ENCODE data around the gene STRA6. TPM values are rescaled to one million over a fixed set of nuclear protein-coding genes. Genes with fewer than 3 reads are reported as not detected.

Gene STRA6
- total RNA-seq, 2 experiments from 2014 or later = not detected

DNA sequence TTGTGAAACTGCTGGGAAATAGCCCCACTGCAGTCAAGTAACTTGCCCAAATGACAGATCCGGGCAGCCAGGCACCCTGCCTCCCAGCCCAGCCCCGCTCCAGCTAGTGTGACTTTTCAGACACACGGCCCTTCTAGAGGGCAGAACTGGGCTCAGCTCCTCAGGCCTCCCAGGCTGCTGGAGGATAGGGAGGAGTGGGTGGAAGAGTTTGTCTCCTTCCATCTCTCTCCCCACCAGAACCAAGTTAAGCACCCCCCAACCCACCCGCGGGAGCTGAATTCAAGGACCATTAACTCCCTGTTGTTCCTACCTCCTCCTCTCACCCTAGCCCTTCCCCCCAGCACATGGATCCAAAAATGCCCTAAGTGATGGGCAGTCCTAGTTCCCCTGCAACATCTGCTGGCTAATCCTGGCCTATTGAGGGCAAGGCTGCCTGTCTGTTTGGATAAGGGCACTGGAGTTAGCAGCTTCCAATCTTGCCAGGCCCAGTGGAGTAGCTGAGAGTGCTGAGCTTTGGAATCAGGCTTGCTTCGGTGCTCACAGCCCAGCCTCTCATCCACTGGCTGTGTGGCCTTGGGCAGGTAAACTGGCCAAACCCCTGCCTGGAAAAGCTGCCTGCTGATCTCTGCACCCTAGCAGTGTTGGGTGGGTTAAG lies 36.6 kb upstream of the STRA6 start:
- POLR2A ChIA-PET = no interaction called here
- Mint-ChIP-seq H3K27ac (no peak overlapping the region), H3K4me1 (ENCODE audit: low read depth) (no peaks in the 10 kb centered on the region), H3K27me3 (ENCODE audit: low read depth) (peaks cover 2% of the 10 kb centered on the region), H3K4me3 (no peak overlapping the region), H3K36me3 (ENCODE audit: low read depth) (no peaks in the 10 kb centered on the region), H3K9me3 (ENCODE audit: insufficient read depth) (no peaks in the 10 kb centered on the region)
- no peak for ATAC-seq
- no peak for DNase-seq
- CTCF ChIA-PET = no interaction called here

DNA sequence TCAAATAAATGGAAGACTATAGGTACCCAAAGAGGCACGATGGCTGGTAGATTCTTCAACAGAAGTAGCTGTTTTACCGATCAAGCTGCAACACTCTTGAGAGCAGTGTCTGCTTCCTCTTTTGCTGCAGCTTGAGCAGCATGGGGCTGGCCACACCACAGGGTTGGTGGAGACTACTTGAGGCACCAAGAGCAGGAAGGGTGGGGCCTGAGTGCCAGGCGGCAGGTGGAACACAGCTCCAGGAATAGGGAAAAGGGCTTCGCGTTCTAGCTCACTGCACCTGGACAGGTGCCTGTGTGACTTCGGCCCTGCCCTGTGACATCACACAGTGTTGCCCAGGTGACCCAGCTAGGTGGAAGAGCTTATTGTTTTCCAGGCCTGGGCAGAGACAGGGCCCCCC lies 33.4 kb upstream of the STRA6 start, which contains the start of gene CCDC33:
TSS of gene CCDC33 (plus strand) at position 365 of the 400 bp plus-strand sequence. CDS start 394 bp downstream, outside the sequence.
- Mint-ChIP-seq H3K4me3 (no peak within 1 kb of the TSS), H3K9me3 (ENCODE audit: insufficient read depth) (no peaks in the 10 kb centered on the region), H3K27ac (no peak within 1 kb of the TSS), H3K4me1 (ENCODE audit: low read depth) (no peaks in the 10 kb centered on the region), H3K36me3 (ENCODE audit: low read depth) (no peaks in the 10 kb centered on the region), H3K27me3 (ENCODE audit: low read depth) (peaks cover 2% of the 10 kb centered on the region)
- DNase-seq (no peak), ATAC-seq (no peak)
- ChIA-PET CTCF (no interaction called here), POLR2A (no interaction called here)

DNA sequence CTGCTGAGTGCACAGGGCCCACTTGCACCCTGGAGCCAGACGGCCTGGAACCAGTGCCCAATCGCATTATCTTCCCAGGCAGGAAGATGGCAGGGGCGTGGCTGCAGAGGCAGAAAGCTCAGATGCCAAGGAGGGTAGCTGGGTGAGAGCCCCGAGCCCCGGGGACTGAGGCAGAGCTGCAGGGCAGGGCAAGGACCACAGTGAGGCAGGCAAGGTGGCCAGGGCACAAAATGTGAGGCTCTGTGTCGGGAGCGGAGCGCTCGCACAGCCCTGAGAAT lies 31.9 kb upstream of the STRA6 start:
- no peak for DNase-seq
- H3K9me3 Mint-ChIP-seq (ENCODE audit: insufficient read depth) = no peaks in the 10 kb centered on the region
- H3K4me1 Mint-ChIP-seq (ENCODE audit: low read depth) = no peaks in the 10 kb centered on the region
- CTCF ChIA-PET = interaction anchor here (0.8 kb wide), 1 partner anchor 88 kb away, joined by 3 read pairs; no protein-coding TSS in a partner anchor
- POLR2A ChIA-PET = no interaction called here
- H3K27ac Mint-ChIP-seq = no peak overlapping the region
- no peaks in the 10 kb centered on the region for H3K36me3 Mint-ChIP-seq (ENCODE audit: low read depth)
- peaks cover 2% of the 10 kb centered on the region for H3K27me3 Mint-ChIP-seq (ENCODE audit: low read depth)
- no peak overlapping the region for H3K4me3 Mint-ChIP-seq
- ATAC-seq = no peak

GRCh38 chr15:74233851-74234597 lies 31.4 kb upstream of the STRA6 start:
- Mint-ChIP-seq H3K4me3 (no peak overlapping the region), H3K36me3 (ENCODE audit: low read depth) (no peaks in the 10 kb centered on the region), H3K4me1 (ENCODE audit: low read depth) (no peaks in the 10 kb centered on the region), H3K27me3 (ENCODE audit: low read depth) (peaks cover 2% of the 10 kb centered on the region), H3K27ac (no peak overlapping the region), H3K9me3 (ENCODE audit: insufficient read depth) (no peaks in the 10 kb centered on the region)
- ChIA-PET POLR2A (no interaction called here), CTCF (interaction anchor here (0.8 to 0.9 kb wide), 2 partner anchors 8 to 88 kb away, joined by 3 read pairs; no protein-coding TSS in a partner anchor)
- ATAC-seq (no peak), DNase-seq (no peak)

DNA sequence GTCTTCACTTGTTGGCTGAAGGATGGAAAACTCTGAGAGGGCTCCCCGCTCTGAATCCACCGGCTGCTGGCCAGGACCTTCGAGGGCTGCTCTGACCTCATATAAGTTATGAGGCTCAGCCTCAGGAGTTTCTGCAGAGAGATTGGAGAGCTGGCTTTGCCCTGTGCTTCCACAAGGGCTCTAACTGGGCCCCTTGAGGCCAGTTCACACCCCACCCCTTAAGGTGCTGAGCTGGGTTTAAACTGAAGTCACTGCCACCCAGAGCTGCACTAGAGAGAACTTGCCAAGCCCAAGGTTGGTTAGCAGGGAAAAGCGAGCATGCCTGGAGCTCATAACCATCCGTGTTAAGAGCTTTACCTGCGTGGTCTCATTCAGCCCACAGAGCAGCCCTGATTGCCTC lies 30.8 kb upstream of the STRA6 start:
- ChIA-PET CTCF (interaction anchor here (0.9 kb wide), 1 partner anchor 9 kb away, joined by 3 read pairs; no protein-coding TSS in a partner anchor), POLR2A (no interaction called here)
- DNase-seq = no peak
- ATAC-seq = no peak
- Mint-ChIP-seq H3K36me3 (ENCODE audit: low read depth) (no peaks in the 10 kb centered on the region), H3K4me1 (ENCODE audit: low read depth) (no peaks in the 10 kb centered on the region), H3K27ac (no peak overlapping the region), H3K27me3 (ENCODE audit: low read depth) (peaks cover 2% of the 10 kb centered on the region), H3K4me3 (no peak overlapping the region), H3K9me3 (ENCODE audit: insufficient read depth) (no peaks in the 10 kb centered on the region)

DNA sequence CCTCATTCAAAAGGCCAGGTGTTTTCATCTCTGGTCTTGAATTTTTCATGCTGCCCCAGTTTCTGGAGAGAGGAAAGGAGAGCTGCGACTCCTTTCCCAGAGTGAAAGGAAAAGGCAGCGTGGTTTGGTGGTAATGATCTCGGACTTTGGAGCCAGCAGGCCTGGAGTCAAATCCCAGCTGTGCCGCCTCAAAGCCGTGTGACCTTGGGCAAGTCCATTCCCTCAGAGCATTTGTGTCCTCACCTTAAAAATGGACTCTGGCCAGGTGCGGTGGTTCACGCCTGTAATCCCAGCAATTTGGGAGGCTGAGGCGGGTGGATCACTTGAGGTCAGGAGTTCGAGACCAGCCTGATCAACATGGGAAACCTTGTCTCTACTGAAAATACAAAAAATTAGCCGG lies 28.9 kb upstream of the STRA6 start:
- H3K27ac Mint-ChIP-seq = no peak overlapping the region
- no peak overlapping the region for H3K4me3 Mint-ChIP-seq
- H3K9me3 Mint-ChIP-seq (ENCODE audit: insufficient read depth) = no peaks in the 10 kb centered on the region
- ATAC-seq (no peak), DNase-seq (no peak)
- ChIA-PET CTCF (no interaction called here), POLR2A (interaction anchor here (0.6 kb wide), 1 partner anchor 63 kb away, joined by 3 read pairs; no protein-coding TSS in a partner anchor)
- no peaks in the 10 kb centered on the region for H3K4me1 Mint-ChIP-seq (ENCODE audit: low read depth)
- H3K36me3 Mint-ChIP-seq (ENCODE audit: low read depth) = no peaks in the 10 kb centered on the region
- peaks cover 6% of the 10 kb centered on the region for H3K27me3 Mint-ChIP-seq (ENCODE audit: low read depth)

GRCh38 chr15:74229686-74230085 lies 27.1 kb upstream of the STRA6 start:
- Mint-ChIP-seq H3K36me3 (ENCODE audit: low read depth) (no peaks in the 10 kb centered on the region), H3K4me3 (no peak overlapping the region), H3K27ac (no peak overlapping the region), H3K27me3 (ENCODE audit: low read depth) (peaks cover 5% of the 10 kb centered on the region), H3K9me3 (ENCODE audit: insufficient read depth) (no peaks in the 10 kb centered on the region), H3K4me1 (ENCODE audit: low read depth) (no peaks in the 10 kb centered on the region)
- no peak for ATAC-seq
- POLR2A ChIA-PET = no interaction called here
- DNase-seq = no peak
- CTCF ChIA-PET = no interaction called here

DNA sequence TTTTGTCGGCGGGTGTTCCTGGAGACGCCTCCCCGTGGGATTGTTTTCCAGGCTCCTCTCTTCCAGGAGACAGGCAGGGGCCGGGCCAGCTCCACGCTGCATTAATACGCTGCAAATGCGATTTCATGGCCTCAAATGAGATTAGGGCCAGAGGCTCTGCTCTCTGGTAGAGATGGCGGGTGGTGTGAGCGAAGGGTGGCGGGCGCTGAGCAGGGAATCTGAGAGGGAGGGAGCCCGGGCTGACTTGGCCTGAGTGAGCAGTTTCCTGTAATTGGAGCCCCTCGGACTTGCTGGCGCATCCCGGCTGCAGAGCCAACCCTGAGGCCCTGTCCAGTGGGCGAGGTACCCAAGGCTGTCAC lies 26.1 kb upstream of the STRA6 start:
- CTCF ChIA-PET = no interaction called here
- H3K9me3 Mint-ChIP-seq (ENCODE audit: insufficient read depth) = no peaks in the 10 kb centered on the region
- no peak for DNase-seq
- POLR2A ChIA-PET = no interaction called here
- H3K27ac Mint-ChIP-seq = no peak overlapping the region
- H3K4me3 Mint-ChIP-seq = no peak overlapping the region
- H3K27me3 Mint-ChIP-seq (ENCODE audit: low read depth) = peaks cover 12% of the 10 kb centered on the region
- ATAC-seq = no peak
- no peaks in the 10 kb centered on the region for H3K4me1 Mint-ChIP-seq (ENCODE audit: low read depth)
- no peaks in the 10 kb centered on the region for H3K36me3 Mint-ChIP-seq (ENCODE audit: low read depth)

DNA sequence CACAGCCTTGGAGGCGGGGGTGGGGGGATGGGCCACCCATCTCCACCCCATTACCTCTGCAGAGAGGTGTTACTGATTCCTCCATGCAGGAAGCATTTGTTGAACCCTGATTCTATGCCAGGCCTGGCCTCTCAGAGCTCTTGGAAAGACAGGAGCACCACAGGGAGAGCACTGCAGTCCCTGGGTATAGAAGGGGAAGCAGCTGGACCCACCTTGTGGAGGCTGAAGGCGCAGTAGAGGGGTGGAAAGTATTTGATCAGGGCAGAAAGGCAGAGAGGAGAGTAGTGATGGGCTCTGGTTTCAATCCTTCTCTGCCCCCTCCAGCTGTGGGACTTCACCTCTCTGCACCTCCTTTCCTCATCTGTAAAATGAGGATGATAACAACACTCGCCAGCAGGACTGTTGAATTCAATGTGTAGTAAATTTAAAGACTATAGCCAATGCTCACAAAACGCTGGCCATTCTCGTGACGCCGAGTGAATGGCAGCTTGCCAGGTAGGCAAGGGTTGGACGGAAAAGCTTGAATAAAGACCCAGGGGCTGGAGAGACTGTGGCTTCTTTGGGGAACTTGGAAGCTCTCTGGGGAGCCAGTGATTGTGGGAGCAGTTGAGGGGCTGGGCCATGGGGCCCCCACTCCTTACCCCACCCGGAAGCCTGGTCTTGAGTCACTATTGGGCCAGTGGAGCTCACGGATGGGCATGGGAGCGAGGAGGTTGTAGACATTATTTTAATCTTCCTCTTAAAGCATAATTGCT lies 25.6 kb upstream of the STRA6 start:
- Mint-ChIP-seq H3K4me1 (ENCODE audit: low read depth) (no peaks in the 10 kb centered on the region), H3K4me3 (no peak overlapping the region)

DNA sequence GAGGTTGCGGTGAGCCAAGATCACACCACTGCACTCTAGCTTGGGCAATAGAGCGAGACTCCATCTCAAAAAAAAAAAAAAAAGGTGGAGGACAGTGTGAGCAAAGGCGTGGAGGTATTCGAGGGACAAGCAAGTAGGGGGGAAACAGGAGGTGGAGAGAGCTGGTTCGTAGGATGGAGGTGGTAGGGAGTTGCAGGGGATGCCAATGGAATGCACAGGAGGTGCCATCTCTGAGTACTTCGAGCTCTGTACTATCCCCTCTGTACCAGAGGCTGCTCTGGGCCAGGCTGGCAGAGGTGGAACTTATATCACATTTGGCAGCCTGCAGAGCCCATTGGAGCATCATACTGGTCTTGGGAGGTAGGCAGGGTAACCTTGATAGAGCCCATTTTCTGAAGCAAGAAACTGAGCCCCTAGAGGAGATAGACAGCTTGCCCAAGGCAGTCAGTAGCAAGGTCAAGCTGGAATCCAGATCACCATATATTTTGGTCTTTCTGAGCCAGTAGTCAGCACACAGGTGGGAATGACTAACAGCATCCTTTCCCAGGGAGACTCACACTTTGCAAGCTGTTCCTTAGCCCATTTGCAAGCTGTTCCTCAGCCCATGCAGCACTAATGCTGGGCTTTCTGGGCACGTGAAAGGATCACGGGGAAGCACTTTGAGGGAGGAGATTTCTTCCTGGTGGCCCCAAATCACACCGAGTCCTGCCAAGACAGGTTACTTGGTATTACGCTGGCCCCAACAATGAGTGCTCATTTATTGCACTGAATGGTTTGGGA lies 24.4 kb upstream of the STRA6 start:
- Mint-ChIP-seq H3K9me3 (ENCODE audit: insufficient read depth) (no peaks in the 10 kb centered on the region), H3K27me3 (ENCODE audit: low read depth) (peaks cover 23% of the 10 kb centered on the region), H3K4me1 (ENCODE audit: low read depth) (no peaks in the 10 kb centered on the region), H3K36me3 (ENCODE audit: low read depth) (no peaks in the 10 kb centered on the region), H3K4me3 (no peak overlapping the region), H3K27ac (no peak overlapping the region)
- ATAC-seq = no peak
- CTCF ChIA-PET = no interaction called here
- POLR2A ChIA-PET = no interaction called here
- no peak for DNase-seq

More for the DNA sequence above, 25.6 kb upstream of the STRA6 start:
- H3K36me3 Mint-ChIP-seq (ENCODE audit: low read depth) = no peaks in the 10 kb centered on the region
- peaks cover 17% of the 10 kb centered on the region for H3K27me3 Mint-ChIP-seq (ENCODE audit: low read depth)
- ChIA-PET POLR2A (no interaction called here), CTCF (no interaction called here)
- H3K27ac Mint-ChIP-seq = no peak overlapping the region
- no peaks in the 10 kb centered on the region for H3K9me3 Mint-ChIP-seq (ENCODE audit: insufficient read depth)
- no peak for DNase-seq
- ATAC-seq = no peak

- ChIA-PET CTCF (no interaction called here), POLR2A (no interaction called here)
- Mint-ChIP-seq H3K27ac (no peak overlapping the region), H3K36me3 (ENCODE audit: low read depth) (no peaks in the 10 kb centered on the region), H3K4me1 (ENCODE audit: low read depth) (no peaks in the 10 kb centered on the region), H3K27me3 (ENCODE audit: low read depth) (peaks cover 25% of the 10 kb centered on the region), H3K9me3 (ENCODE audit: insufficient read depth) (no peaks in the 10 kb centered on the region), H3K4me3 (no peak overlapping the region)
- DNase-seq (no peak), ATAC-seq (no peak)
Observed at GRCh38 chr15:74225928-74226327, 23.3 kb upstream of the STRA6 start.

Data from activated CD8-positive, alpha-beta T cell treated with anti-CD3 and anti-CD28 coated beads, Interleukin-2, amount 10 ng/mL, durations not matched to agents 7 days and 5 days (primary cell).